ENCODE data around the gene ERVK3-1.

Gene ERVK3-1

DNA sequence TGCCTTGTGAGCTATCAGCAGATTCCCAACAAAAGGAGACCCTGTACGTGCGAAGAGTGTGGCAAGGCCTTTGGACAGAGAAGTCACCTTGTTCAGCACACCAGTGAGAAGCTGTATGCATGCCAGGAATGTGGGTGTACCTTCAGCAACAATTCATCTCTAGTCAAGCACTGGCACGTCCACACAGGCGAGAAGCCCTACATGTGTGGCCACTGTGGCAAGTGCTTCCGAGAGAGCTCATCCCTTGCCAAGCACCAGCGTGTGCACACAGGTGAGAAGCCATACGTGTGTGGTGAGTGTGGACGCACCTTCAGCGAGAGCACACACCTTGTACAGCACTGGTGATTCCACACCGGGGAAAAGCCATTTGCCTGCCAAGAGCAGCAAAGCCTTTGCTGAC, 14.1 kb downstream of the ERVK3-1 start:
- Histone ChIP-seq H3K27me3 (ENCODE audit: low read length) (no peaks in the 10 kb centered on the region), H3K9me2 (replicated peaks; ENCODE audit: insufficient read depth, low read length) (no peaks in the 10 kb centered on the region), H3K9me3 (ENCODE audit: insufficient read depth, low read length) (no peaks in the 10 kb centered on the region), H3K27ac (ENCODE audit: low read depth, low read length) (no peak overlapping the region), H3F3A (ENCODE audit: insufficient read depth) (0 out of 2 replicates have a peak, but pooled peaks cover 4% of the 10 kb centered on the region), H3K4me3 (ENCODE audit: insufficient read depth, low read length, poor library complexity, severe bottlenecking) (no peak overlapping the region), H3K9ac (ENCODE audit: low read length) (no peak overlapping the region), H3K4me2 (ENCODE audit: low read depth, low read length, poor library complexity, severe bottlenecking) (no peak overlapping the region), H3K36me3 (ENCODE audit: low read length) (no peaks in the 10 kb centered on the region), H3K79me2 (ENCODE audit: insufficient read depth, low read length) (no peaks in the 10 kb centered on the region), H4K20me1 (ENCODE audit: low read depth, low read length) (no peaks in the 10 kb centered on the region), H2AFZ (ENCODE audit: low read depth, low read length, severe bottlenecking) (no peak overlapping the region)
- TF ChIP-seq EZH2phosphoT487 (conservative IDR thresholded peaks at IDR 0.05; ENCODE audit: low read length) (no peak), CTCF (IDR thresholded peaks at IDR 0.05; ENCODE audit: insufficient read depth, low read length, poor library complexity, severe bottlenecking) (no peak)

GRCh38 chr19:58325311-58326022, 20.3 kb downstream of the ERVK3-1 start:
- Histone ChIP-seq H3K9me3 (ENCODE audit: insufficient read depth, low read length) (no peaks in the 10 kb centered on the region), H3K4me2 (ENCODE audit: low read depth, low read length, poor library complexity, severe bottlenecking) (peak overlapping the region; percentile 66), H3K27ac (ENCODE audit: low read depth, low read length) (no peak overlapping the region), H3K4me3 (ENCODE audit: insufficient read depth, low read length, poor library complexity, severe bottlenecking) (peak overlapping the region; percentile 82), H3K27me3 (ENCODE audit: low read length) (no peaks in the 10 kb centered on the region), H3K9ac (ENCODE audit: low read length) (peak overlapping the region; percentile 72), H2AFZ (ENCODE audit: low read depth, low read length, severe bottlenecking) (no peak overlapping the region), H3K79me2 (ENCODE audit: insufficient read depth, low read length) (peaks cover 6% of the 10 kb centered on the region; the same call in 1 of the 2 replicates), H3K9me2 (replicated peaks; ENCODE audit: insufficient read depth, low read length) (no peaks in the 10 kb centered on the region), H4K20me1 (ENCODE audit: low read depth, low read length) (no peaks in the 10 kb centered on the region), H3F3A (ENCODE audit: insufficient read depth) (no peaks in the 10 kb centered on the region), H3K36me3 (ENCODE audit: low read length) (no peaks in the 10 kb centered on the region)
- TF ChIP-seq CTCF (IDR thresholded peaks at IDR 0.05; ENCODE audit: insufficient read depth, low read length, poor library complexity, severe bottlenecking) (no peak), EZH2phosphoT487 (conservative IDR thresholded peaks at IDR 0.05; ENCODE audit: low read length) (no peak)

- TF ChIP-seq CTCF (IDR thresholded peaks at IDR 0.05; ENCODE audit: insufficient read depth, low read length, poor library complexity, severe bottlenecking) = no peak
- TF ChIP-seq EZH2phosphoT487 (conservative IDR thresholded peaks at IDR 0.05; ENCODE audit: low read length) = no peak
Observed at GRCh38 chr19:58326501-58326913, 21.3 kb downstream of the ERVK3-1 start.

More at GRCh38 chr19:58326501-58326913, 21.3 kb downstream of the ERVK3-1 start:
- Histone ChIP-seq H3K27ac (ENCODE audit: low read depth, low read length) (no peak overlapping the region), H4K20me1 (ENCODE audit: low read depth, low read length) (no peaks in the 10 kb centered on the region), H2AFZ (ENCODE audit: low read depth, low read length, severe bottlenecking) (peak overlapping the region; percentile 10), H3K79me2 (ENCODE audit: insufficient read depth, low read length) (peaks cover 6% of the 10 kb centered on the region; the same call in 1 of the 2 replicates), H3K9ac (ENCODE audit: low read length) (peak overlapping the region; percentile 72), H3K27me3 (ENCODE audit: low read length) (no peaks in the 10 kb centered on the region), H3K4me2 (ENCODE audit: low read depth, low read length, poor library complexity, severe bottlenecking) (peak overlapping the region; percentile 66), H3K9me3 (ENCODE audit: insufficient read depth, low read length) (no peaks in the 10 kb centered on the region), H3K9me2 (replicated peaks; ENCODE audit: insufficient read depth, low read length) (no peaks in the 10 kb centered on the region), H3K36me3 (ENCODE audit: low read length) (no peaks in the 10 kb centered on the region), H3K4me3 (ENCODE audit: insufficient read depth, low read length, poor library complexity, severe bottlenecking) (peak overlapping the region; percentile 82), H3F3A (ENCODE audit: insufficient read depth) (no peaks in the 10 kb centered on the region)

All from SU-DHL-6 (cell line).